Coronary artery (tissue), 2 donors: Measurements from ENCODE around the gene AUH.

Experiments
- DNase-seq: peaks from one replicate; pipeline ENCODE4 v3.0.0-alpha.2; 2017; ENCODE audit warnings: low spot score
- H3K27ac ChIP-seq, 2 donors: fragments of 200-600 bp; sonication (generic); one replicate each; pipeline ENCODE4 v1.5.1; 2016 to 2019
- H3K4me3 ChIP-seq: fragments of 200-600 bp; sonication (generic); 2 replicates; pipeline ENCODE4 v1.5.1; 2016; ENCODE audit warnings: mild to moderate bottlenecking, moderate library complexity
- CTCF ChIP-seq: fragments of 200-600 bp; sonication (generic); IDR thresholded peaks from one replicate; pipeline ENCODE4 v1.5.1; 2019; ENCODE audit warnings: antibody characterized with exemption

Gene AUH

GRCh38 chr9:91340395-91340967 lies 21.2 kb downstream of the AUH start:
- no peak overlapping the region for H3K4me3 ChIP-seq
- no peak for DNase-seq
- no peak for TF ChIP-seq CTCF
- no peak overlapping the region for H3K27ac ChIP-seq

GRCh38 chr9:91338681-91339080 lies 23.0 kb downstream of the AUH start:
- Histone ChIP-seq H3K4me3 (no peak overlapping the region), H3K27ac (no peak overlapping the region)
- no peak for DNase-seq
- TF ChIP-seq CTCF = no peak

- Histone ChIP-seq H3K4me3 (no peak overlapping the region), H3K27ac (no peak overlapping the region)
- no peak for TF ChIP-seq CTCF
- no peak for DNase-seq
Observed at GRCh38 chr9:91336786-91337185, 24.9 kb downstream of the AUH start.

- TF ChIP-seq CTCF = no peak
- DNase-seq = no peak
- H3K27ac ChIP-seq = no peak overlapping the region
- H3K4me3 ChIP-seq = no peak overlapping the region
Observed at GRCh38 chr9:91334053-91334452, 27.7 kb downstream of the AUH start.

GRCh38 chr9:91333551-91333950 lies 28.2 kb downstream of the AUH start:
- Histone ChIP-seq H3K4me3 (no peak overlapping the region), H3K27ac (no peak overlapping the region)
- TF ChIP-seq CTCF = no peak
- DNase-seq = no peak

GRCh38 chr9:91332546-91333231 lies 29.0 kb downstream of the AUH start:
- DNase-seq = no peak
- Histone ChIP-seq H3K4me3 (no peak overlapping the region), H3K27ac (peak overlapping the region in 1 of 2 donors; percentile 11)
- TF ChIP-seq CTCF = no peak

- Histone ChIP-seq H3K4me3 (no peak overlapping the region), H3K27ac (no peak overlapping the region)
- DNase-seq = no peak
- no peak for TF ChIP-seq CTCF
Observed at GRCh38 chr9:91331849-91332248, 29.9 kb downstream of the AUH start.
